ENCODE measurements around the gene CAMSAP1.

Gene CAMSAP1

DNA sequence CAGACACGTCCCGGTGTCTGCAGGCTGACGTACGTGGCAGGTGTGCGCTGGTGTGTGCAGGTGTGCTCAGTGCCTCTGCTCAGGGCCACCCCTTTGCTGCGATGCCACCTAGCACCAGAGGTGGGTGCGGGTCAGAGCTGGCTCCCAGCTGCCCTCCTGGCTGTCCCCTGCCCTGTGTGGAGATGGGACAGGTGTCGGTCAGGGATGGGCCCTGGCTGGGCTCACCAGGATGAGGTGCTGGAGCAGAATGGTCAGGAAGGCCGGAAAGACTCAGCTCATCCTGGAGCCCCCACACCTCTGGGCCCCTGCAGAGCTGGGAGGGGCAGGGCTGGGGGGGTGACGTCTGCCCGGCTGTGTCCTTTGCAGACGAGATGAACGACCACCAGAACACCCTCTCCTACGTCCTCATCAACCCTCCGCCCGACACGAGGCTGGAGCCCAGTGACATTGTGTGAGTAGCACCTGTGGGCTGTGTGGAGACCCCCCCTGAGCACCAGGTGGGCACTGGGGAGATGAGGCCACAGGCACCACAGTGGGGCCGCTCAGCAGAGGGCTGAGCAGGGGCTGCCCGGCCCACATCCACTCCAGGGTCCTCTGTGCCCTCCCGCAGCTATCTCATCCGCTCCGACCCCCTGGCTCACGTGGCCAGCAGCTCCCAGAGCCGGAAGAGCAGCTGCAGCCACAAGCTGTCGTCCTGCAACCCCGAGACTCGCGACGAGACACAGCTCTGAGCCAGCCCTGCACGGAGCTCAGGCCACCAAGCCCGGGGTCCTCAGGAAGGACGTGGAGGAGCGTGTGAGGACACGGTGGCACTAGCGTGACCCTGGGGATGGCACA, 115.7 kb downstream of the CAMSAP1 start:
- TF ChIP-seq, protein P1, sequence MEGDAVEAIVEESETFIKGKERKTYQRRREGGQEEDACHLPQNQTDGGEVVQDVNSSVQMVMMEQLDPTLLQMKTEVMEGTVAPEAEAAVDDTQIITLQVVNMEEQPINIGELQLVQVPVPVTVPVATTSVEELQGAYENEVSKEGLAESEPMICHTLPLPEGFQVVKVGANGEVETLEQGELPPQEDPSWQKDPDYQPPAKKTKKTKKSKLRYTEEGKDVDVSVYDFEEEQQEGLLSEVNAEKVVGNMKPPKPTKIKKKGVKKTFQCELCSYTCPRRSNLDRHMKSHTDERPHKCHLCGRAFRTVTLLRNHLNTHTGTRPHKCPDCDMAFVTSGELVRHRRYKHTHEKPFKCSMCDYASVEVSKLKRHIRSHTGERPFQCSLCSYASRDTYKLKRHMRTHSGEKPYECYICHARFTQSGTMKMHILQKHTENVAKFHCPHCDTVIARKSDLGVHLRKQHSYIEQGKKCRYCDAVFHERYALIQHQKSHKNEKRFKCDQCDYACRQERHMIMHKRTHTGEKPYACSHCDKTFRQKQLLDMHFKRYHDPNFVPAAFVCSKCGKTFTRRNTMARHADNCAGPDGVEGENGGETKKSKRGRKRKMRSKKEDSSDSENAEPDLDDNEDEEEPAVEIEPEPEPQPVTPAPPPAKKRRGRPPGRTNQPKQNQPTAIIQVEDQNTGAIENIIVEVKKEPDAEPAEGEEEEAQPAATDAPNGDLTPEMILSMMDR (conservative IDR thresholded peaks at IDR 0.05; ENCODE audit: control insufficient read depth, insufficient read depth, low read depth, low read length) = no peak
- H3K4me3 ChIP-seq (ENCODE audit: control insufficient read depth, low read depth, low read length) = no peak overlapping the region
- no peak for DNase-seq (ENCODE audit: low read depth)

DNA sequence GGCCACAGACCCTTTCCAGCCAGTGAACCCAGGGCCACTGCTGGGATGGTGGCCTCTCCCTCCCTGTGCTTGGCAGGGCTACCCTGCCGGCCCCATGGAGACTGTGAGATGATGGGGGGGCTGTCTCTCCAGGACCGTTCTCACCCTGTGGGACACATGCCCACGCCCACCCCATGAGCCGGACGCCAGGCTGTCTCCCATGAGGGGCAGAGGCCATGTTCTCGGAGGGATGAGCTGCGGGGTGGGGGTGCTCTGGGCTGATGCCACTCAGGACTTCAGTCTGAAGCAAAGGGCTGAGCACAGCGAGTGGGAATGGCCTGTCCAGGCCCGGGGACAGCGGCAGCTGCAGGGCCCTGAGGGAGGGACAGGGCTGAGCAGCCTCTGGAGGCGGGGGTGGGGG, 116.5 kb downstream of the CAMSAP1 start:
- TF ChIP-seq, protein P1 (conservative IDR thresholded peaks at IDR 0.05; ENCODE audit: control insufficient read depth, insufficient read depth, low read depth, low read length) = no peak
- no peak for DNase-seq (ENCODE audit: low read depth)

DNA sequence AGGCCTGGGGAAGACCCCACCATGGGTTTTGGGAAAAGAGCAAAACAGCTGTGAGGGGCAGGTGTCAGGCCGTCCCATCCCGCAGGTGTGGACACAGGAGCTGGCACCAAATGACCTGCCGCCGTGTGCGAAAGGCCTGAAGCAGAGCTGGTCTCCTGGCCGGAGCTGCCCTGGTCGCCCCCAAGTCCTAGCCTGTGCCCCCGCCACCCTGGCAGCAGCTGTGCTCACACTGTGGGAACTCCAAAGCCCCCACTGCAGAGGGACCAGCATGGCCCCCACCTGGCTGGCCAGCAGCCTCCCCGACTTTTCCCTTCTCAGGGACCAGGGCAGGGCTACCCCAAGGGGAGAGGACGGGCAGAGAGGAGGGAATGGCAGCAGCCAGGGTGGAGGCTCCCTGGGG, 117.0 kb downstream of the CAMSAP1 start:
- DNase-seq (ENCODE audit: low read depth) = no peak
- H3K4me3 ChIP-seq (ENCODE audit: control insufficient read depth, low read depth, low read length) = no peak overlapping the region
- TF ChIP-seq, protein P1 (conservative IDR thresholded peaks at IDR 0.05; ENCODE audit: control insufficient read depth, insufficient read depth, low read depth, low read length) = no peak

More for the DNA sequence above, 116.5 kb downstream of the CAMSAP1 start:
- no peak overlapping the region for H3K4me3 ChIP-seq (ENCODE audit: control insufficient read depth, low read depth, low read length)

DNA sequence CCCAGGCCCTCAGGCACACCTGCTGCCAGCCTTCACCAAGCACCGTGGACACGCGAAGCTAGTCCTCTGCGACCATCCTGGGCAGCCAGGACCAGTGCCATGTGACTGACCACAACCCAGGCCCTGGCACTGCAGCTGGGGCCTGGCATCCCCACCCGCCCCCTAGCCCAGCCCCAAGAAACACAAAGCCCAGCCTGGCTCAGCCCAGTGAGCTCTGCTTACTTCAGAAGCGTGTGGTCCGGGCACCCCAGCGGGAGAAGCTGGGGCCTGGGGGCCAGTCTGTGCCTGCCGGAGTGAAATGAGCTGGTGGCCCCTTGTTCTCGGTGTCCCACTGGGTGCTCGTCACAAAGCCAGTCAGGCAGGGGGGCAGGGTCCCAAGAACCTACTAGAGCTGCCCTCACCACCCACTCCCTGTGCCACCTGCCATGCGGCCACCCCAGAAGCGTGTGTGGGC, 117.5 kb downstream of the CAMSAP1 start:
- no peak for DNase-seq (ENCODE audit: low read depth)
- TF ChIP-seq, protein P1 (conservative IDR thresholded peaks at IDR 0.05; ENCODE audit: control insufficient read depth, insufficient read depth, low read depth, low read length) = no peak
- no peak overlapping the region for H3K4me3 ChIP-seq (ENCODE audit: control insufficient read depth, low read depth, low read length)

DNA sequence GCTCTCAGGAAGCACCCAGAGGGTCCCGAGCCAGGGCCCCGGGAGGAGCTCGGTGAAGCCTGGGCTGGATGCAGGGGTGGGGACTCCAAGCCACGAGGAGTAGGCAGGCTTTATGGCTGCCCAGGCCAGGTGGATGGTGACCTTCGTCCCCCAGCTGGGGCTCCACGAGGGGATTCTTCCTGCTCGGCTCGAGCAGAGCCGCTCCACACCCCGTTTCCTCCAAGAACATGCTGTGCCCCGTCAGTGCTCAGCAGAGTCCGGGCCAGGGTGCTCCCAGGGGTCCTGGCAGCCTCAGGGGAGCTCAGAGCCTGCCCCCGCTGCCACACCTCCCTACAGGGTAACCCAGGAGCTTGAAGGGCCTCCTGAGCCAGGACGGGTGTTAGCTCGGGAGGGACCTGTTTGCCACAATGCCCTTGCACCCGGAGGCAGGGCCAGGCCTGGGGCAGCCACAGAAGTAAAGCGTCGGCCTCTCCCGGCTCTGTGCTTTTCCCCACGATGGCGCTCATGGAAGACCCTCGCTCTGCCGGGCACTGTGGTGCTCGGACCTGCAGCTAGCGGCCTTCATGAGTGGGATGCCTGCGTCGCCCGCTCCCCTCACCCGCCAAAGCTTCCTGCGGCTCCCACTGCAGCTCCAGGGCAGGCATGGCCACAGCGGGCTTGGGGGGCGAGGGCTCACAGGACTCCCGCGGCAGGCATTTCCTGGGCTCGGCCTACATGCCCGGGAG, 118.6 kb downstream of the CAMSAP1 start:
- DNase-seq (ENCODE audit: low read depth) = no peak
- TF ChIP-seq, protein P1 (conservative IDR thresholded peaks at IDR 0.05; ENCODE audit: control insufficient read depth, insufficient read depth, low read depth, low read length) = no peak
- no peak overlapping the region for H3K4me3 ChIP-seq (ENCODE audit: control insufficient read depth, low read depth, low read length)

DNA sequence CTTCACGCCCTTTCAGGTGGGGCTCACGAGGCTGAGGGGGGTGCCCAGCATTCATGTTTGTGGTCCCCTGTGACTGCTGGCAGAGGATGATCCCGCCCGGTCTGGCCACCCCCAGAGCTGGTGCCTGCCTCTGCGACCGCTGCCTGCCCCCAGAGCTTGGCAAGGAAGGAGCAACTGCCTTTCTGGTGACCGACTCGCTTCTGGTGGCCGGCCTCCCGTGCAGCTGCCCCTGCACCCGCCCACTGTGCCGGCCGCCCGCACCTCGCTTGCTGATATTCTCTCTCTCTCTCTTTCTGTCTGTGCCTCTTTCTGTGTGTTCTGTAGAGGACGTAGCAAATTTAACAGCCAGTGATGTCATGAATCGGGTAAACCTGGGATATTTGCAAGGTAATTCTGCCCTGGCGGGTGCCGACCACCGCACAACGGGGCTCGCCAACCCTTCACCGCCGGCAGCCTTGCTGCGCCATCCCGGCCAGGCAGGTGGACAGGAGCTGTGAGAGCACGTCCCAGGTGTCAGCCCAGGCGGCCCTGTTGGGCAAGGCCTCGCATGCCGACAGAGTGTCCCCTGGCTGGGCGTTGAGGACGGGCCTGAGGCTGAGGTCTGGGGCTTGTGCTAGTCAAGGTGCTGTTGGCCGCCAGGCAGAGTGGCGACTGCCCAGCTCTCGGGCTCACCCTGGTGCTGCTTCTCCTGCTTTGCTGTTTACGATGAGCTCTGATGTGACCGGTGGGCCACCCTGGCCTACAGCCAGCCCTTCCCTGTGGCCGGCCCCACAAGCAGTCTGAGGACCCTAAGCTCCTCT, 119.4 kb downstream of the CAMSAP1 start:
- TF ChIP-seq, protein P1 (conservative IDR thresholded peaks at IDR 0.05; ENCODE audit: control insufficient read depth, insufficient read depth, low read depth, low read length) = no peak
- no peak overlapping the region for H3K4me3 ChIP-seq (ENCODE audit: control insufficient read depth, low read depth, low read length)
- DNase-seq (ENCODE audit: low read depth) = no peak

Measured in fibroblast of mammary gland (primary cell).